B cell (primary cell): ENCODE measurements around the gene CD300LB. TPM values are rescaled to one million over a fixed set of nuclear protein-coding genes. Genes with fewer than 3 reads are reported as not detected.
A peak's percentile ranks its signal among the peaks of the same experiment; 100 is the strongest.

Source experiments
- ATAC-seq: fragments of 200-7000 bp; cut with Tn5 transposase; one replicate; pipeline ENCODE4 v1.10.0; 2021; ENCODE audit warnings: low read depth, mild to moderate bottlenecking, moderate number of reproducible peaks, moderate library complexity
- CTCF ChIA-PET: fragments of 350-600 bp; sonication (Branson Sonifier 250); formaldehyde crosslinking; loops from one replicate; lab custom pipeline; 2021; ENCODE audit warnings: antibody characterized with exemption, inconsistent platforms; lab: Charles Lee
- POLR2A ChIA-PET: fragments of 350-600 bp; sonication (Branson Sonifier 250); formaldehyde crosslinking; loops from one replicate; lab custom pipeline; 2021; ENCODE audit warnings: antibody characterized with exemption; lab: Charles Lee
- DNase-seq: peaks from one replicate; pipeline ENCODE4 v3.0.0; 2013
- H2AFZ ChIP-seq: 2 replicates; pipeline ENCODE4 v1.6.1; 2012; ENCODE audit warnings: mild to moderate bottlenecking, low read depth, low read length; ENCODE audit not compliant: insufficient read depth, poor library complexity, severe bottlenecking
- H3K27ac ChIP-seq, 2 donors: 1 replicate in 1 of 2; 2 replicates in 1 of 2; pipeline ENCODE4 v1.5.1; 2012 to 2013; ENCODE audit warnings: low read length in 2 of 2, mild to moderate bottlenecking in 2 of 2, moderate library complexity in 1 of 2
- H3K27me3 ChIP-seq, 4 experiments: fragments of 200-600 bp in 1 of 4; sonication (generic) in 1 of 4; replicated peaks in 1 of 4; 1 replicate in 2 of 4; 2 replicates in 2 of 4; pipeline versions ENCODE4 v1.6.1 to v1.7.0; 2013 to 2016; ENCODE audit warnings: low read length in 3 of 4, mild to moderate bottlenecking in 2 of 4, mixed read lengths in 1 of 4, moderate library complexity in 1 of 4; ENCODE audit not compliant: insufficient read depth in 4 of 4, control insufficient read depth in 3 of 4; ENCODE audit errors: control extremely low read depth in 1 of 4
- H3K36me3 ChIP-seq, 2 experiments: replicated peaks in 1 of 2; 1 replicate in 1 of 2; 2 replicates in 1 of 2; pipeline versions ENCODE4 v1.6.1 to v1.7.1; 2013; ENCODE audit warnings: low read length in 1 of 2; ENCODE audit not compliant: insufficient read depth in 2 of 2, control insufficient read depth in 1 of 2; ENCODE audit errors: control extremely low read depth in 1 of 2, extremely low read depth in 1 of 2
- H3K4me1 ChIP-seq, 2 donors: fragments of 200-600 bp in 1 of 2; sonication (generic) in 1 of 2; 1 replicate in 1 of 2; 2 replicates in 1 of 2; pipeline versions ENCODE4 v1.5.1 to v1.6.1; 2013 to 2017; ENCODE audit warnings: low read length in 2 of 2; ENCODE audit not compliant: control insufficient read depth in 2 of 2, insufficient read depth in 2 of 2
- H3K4me2 ChIP-seq: replicated peaks from 2 replicates; pipeline ENCODE3; 2012; ENCODE audit warnings: mild to moderate bottlenecking, low read depth, low read length; ENCODE audit not compliant: poor library complexity, severe bottlenecking
- H3K4me3 ChIP-seq, 5 experiments: fragments of 200-600 bp in 1 of 5; sonication (generic) in 1 of 5; 1 replicate in 3 of 5; 2 replicates in 2 of 5; pipeline versions ENCODE4 v1.5.1 to v1.7.0; 2011 to 2016; ENCODE audit warnings: low read length in 4 of 5, mild to moderate bottlenecking in 4 of 5, low read depth in 2 of 5, control low read depth in 1 of 5, moderate library complexity in 1 of 5; ENCODE audit not compliant: insufficient read depth in 1 of 5; ENCODE audit errors: control extremely low read depth in 1 of 5, extremely low read depth in 1 of 5
- H3K79me2 ChIP-seq: fragments of 200-600 bp; sonication (generic); one replicate; pipeline ENCODE4 v1.6.0; 2016; ENCODE audit warnings: low read length; ENCODE audit not compliant: control insufficient read depth, insufficient read depth
- H3K9ac ChIP-seq: fragments of 200-600 bp; sonication (generic); 2 replicates; pipeline ENCODE4 v1.6.1; 2017; ENCODE audit warnings: mild to moderate bottlenecking, low read length, moderate library complexity
- H3K9me3 ChIP-seq, 3 donors: one replicate each; pipeline versions ENCODE4 v1.6.1 to v1.7.1; 2013; ENCODE audit warnings: low read length in 2 of 3; ENCODE audit not compliant: control insufficient read depth in 2 of 3, insufficient read depth in 1 of 3; ENCODE audit errors: control extremely low read depth in 1 of 3
- H4K20me1 ChIP-seq: 2 replicates; pipeline ENCODE4 v1.6.0; 2012; ENCODE audit warnings: mild to moderate bottlenecking, low read length; ENCODE audit not compliant: insufficient read depth, control insufficient read depth, poor library complexity, severe bottlenecking
- H3K27ac Mint-ChIP-seq: one replicate; pipeline ENCODE4 v1.8.0; 2021; ENCODE audit warnings: mixed read lengths
- H3K27me3 Mint-ChIP-seq: one replicate; pipeline ENCODE4 v1.8.0; 2021; ENCODE audit warnings: mixed read lengths
- H3K4me1 Mint-ChIP-seq: one replicate; pipeline ENCODE4 v1.8.0; 2021; ENCODE audit warnings: mixed read lengths
- H3K4me3 Mint-ChIP-seq: one replicate; pipeline ENCODE4 v1.8.0; 2021; ENCODE audit warnings: mixed read lengths
- H3K9me3 Mint-ChIP-seq: one replicate; pipeline ENCODE4 v1.8.0; 2022; ENCODE audit warnings: mixed read lengths; ENCODE audit not compliant: insufficient read depth
- CTCF ChIP-seq: fragments of 200-600 bp; IDR thresholded peaks from one replicate; pipeline ENCODE4 v1.8.0; 2022; ENCODE audit warnings: antibody characterized with exemption, mild to moderate bottlenecking
- EZH2 ChIP-seq: IDR thresholded peaks from 2 replicates; pipeline ENCODE4 v1.6.1; 2012; ENCODE audit warnings: borderline replicate concordance, low read depth, mild to moderate bottlenecking, moderate library complexity, low read length; ENCODE audit not compliant: insufficient read depth, poor library complexity, severe bottlenecking
- WGBS: methylation state at CpG from one replicate; pipeline ENCODE4 v1.1.5; 2013; ENCODE audit warnings: missing lambda C conversion rate; ENCODE audit not compliant: insufficient coverage; 5-methylcytosine and 5-hydroxymethylcytosine counted together
- intact Hi-C: fragments of 100-400 bp; cut with micrococcal nuclease; formaldehyde crosslinking; loops from one replicate; pipeline ENCODE4 v1.10.0; 2022
- polyA minus RNA-seq: library from RNA; depleted of rRNA, polyadenylated mRNA; stranded (reverse); fragments of >200 nt; gene quantifications from 2 replicates; pipeline ENCODE4 v1.2.3, GENCODE V29; 2012
- polyA plus RNA-seq: library from polyadenylated mRNA; depleted of rRNA; stranded (reverse); fragments of >200 nt; gene quantifications from 2 replicates; pipeline ENCODE4 v1.2.3, GENCODE V29; 2012
- total RNA-seq, 2 donors: library from RNA; stranded (reverse); fragments of 120-200 nt in 1 of 2; gene quantifications; 1 replicate in 1 of 2; 2 replicates in 1 of 2; pipeline versions ENCODE4 v1.2.3 to v1.2.4, GENCODE V29; 2013 to 2022

Gene CD300LB
- total RNA-seq (0.12 TPM in 1 of 2 replicates, not detected in the other), polyA plus RNA-seq (0.33 and 0.39 TPM in 2 replicates), polyA minus RNA-seq (0.60 and 1.2 TPM in 2 replicates)
- total RNA-seq (2013): 0.79 TPM

GRCh38 chr17:74531231-74531761 lies at the start of gene CD300LB:
TSS of gene CD300LB (minus strand) at chr17:74531475. CDS start at chr17:74531350, 125 bp downstream.
- peaks cover 3% of the 10 kb centered on the region for H3K27me3 Mint-ChIP-seq
- Histone ChIP-seq H3K27me3 (peaks cover 0 to 13% (median 2%) of the 10 kb centered on the region in 4 experiments), H2AFZ (peak within 1 kb of the TSS; percentile 50), H3K36me3 (no peaks in the 10 kb centered on the region), H3K27ac (no peak within 1 kb of the TSS), H3K9ac (no peak within 1 kb of the TSS), H4K20me1 (no peaks in the 10 kb centered on the region), H3K9me3 (no peaks in the 10 kb centered on the region), H3K4me3 (peak within 1 kb of the TSS in 1 of 5 experiments; percentile 7), H3K4me2 (peak within 1 kb of the TSS; percentile 38), H3K79me2 (no peaks in the 10 kb centered on the region), H3K4me1 (peaks cover 28 to 39% of the 10 kb centered on the region in 2 donors)
- H3K27ac Mint-ChIP-seq: peak within 1 kb of the TSS; percentile 41
- POLR2A ChIA-PET: no interaction called here
- TF ChIP-seq EZH2 (no peak), CTCF (no peak)
- 63% methylated on average over 3 of the region's 10 CpGs for WGBS
- H3K4me3 Mint-ChIP-seq: peak within 1 kb of the TSS; percentile 50
- ATAC-seq: no peak
- peaks cover 29% of the 10 kb centered on the region for H3K4me1 Mint-ChIP-seq
- DNase-seq: no peak
- no peaks in the 10 kb centered on the region for H3K9me3 Mint-ChIP-seq
- CTCF ChIA-PET: interaction anchor here (1.3 to 3.6 kb wide), 7 partner anchors 65 to 329 kb away, joined by 3 to 32 read pairs (median 6); partner anchors contain the start of genes CD300A and GPR142
- intact Hi-C loops: no loop called here

- TF ChIP-seq EZH2 (no peak), CTCF (no peak)
- Histone ChIP-seq H3K27me3 (peaks cover 0 to 2% (median 1%) of the 10 kb centered on the region in 4 experiments), H3K4me3 (no peak overlapping the region), H3K4me2 (peak overlapping the region; percentile 11), H4K20me1 (no peaks in the 10 kb centered on the region), H2AFZ (peak overlapping the region; percentile 38), H3K27ac (no peak overlapping the region), H3K9me3 (peaks cover 0 to 11% (median 4%) of the 10 kb centered on the region in 3 donors), H3K9ac (no peak overlapping the region), H3K79me2 (no peaks in the 10 kb centered on the region), H3K36me3 (no peaks in the 10 kb centered on the region), H3K4me1 (peaks cover 0 to 5% of the 10 kb centered on the region in 2 donors)
- Mint-ChIP-seq H3K27me3 (peaks cover 28% of the 10 kb centered on the region), H3K4me1 (peaks cover 2% of the 10 kb centered on the region), H3K9me3 (no peaks in the 10 kb centered on the region), H3K4me3 (no peak overlapping the region), H3K27ac (no peak overlapping the region)
- DNase-seq (no peak), ATAC-seq (no peak)
- WGBS: 27% methylated on average over 7 of the region's 7 CpGs
- intact Hi-C loops: no loop called here
- ChIA-PET CTCF (no interaction called here), POLR2A (no interaction called here)
Measured at GRCh38 chr17:74579900-74580299, 48.6 kb upstream of the CD300LB start.
